ENCODE data around the gene PSAP. TPM values are rescaled to one million over a fixed set of nuclear protein-coding genes. Genes with fewer than 3 reads are reported as not detected.
"Not testable (repeated sequence)": the region's sequence is repeated elsewhere in the genome, so short reads cannot be mapped to it uniquely, and the experiment has no call there.

Gene PSAP
- total RNA-seq, 1 donor from 2014 or later, result 1,464 TPM

DNA sequence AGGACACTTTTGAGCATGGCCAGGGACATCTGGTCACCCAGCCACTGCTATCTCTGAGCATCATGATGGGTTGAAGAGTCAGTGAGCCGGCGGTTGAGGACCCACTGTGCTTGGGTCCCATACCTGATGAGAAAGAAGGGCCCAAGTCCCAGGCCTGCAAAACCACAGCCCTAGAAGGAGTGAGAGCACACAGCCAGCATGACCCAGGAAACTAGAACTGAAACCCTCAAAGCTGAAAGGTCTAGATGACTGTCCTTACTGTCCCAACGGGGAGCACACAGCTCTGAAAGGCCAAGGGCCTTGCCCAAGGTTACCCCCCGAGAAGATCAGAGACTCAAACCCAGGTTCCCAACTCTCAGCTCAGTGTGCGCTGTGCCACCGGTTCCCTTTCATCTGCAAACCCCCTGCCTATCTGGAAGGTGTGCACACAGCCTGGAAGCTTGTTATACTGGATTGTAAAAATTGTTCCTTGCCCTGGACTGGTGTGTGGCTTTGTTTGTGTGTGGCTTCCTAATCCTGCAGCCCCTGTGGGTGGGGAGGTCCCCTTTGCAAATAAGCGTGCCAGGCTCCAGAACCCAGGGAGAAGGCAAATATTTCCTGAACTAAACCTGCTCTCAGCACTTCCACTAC, 22.6 kb upstream of the PSAP start:
- no peak for DNase-seq (ENCODE audit: low read depth)

GRCh38 chr10:71869601-71870000, 18.6 kb upstream of the PSAP start:
- not testable (repeated sequence) for DNase-seq (ENCODE audit: low read depth)

DNA sequence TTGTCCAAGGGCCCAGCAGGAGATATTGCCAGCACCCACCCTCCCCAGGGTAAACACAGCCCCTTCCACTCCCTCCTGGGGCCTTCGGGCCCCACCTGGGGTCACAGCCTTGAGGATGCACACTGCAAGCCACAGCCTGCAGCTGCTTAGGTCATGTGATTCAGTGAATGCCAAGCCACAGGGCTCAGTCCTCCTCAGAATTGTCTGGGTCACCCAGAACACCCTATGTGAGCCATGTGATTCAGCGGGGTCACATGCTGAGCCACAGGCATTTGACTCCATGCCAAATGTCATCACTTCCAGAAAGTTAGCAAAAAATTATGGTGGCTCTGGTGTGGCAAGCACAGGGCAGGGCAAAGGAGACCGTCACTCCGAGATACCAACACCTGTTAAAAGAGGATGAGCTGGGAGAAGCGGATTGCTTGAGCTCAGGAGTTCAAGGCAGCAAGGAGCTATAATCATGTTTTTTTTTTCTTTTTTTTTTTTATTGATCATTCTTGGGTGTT, 17.2 kb upstream of the PSAP start:
- DNase-seq (ENCODE audit: low read depth), result peak; percentile 93

- DNase-seq (ENCODE audit: low read depth), result no peak
These were observed 14.6 kb upstream of the PSAP start for GRCh38 chr10:71865561-71866041.

DNA sequence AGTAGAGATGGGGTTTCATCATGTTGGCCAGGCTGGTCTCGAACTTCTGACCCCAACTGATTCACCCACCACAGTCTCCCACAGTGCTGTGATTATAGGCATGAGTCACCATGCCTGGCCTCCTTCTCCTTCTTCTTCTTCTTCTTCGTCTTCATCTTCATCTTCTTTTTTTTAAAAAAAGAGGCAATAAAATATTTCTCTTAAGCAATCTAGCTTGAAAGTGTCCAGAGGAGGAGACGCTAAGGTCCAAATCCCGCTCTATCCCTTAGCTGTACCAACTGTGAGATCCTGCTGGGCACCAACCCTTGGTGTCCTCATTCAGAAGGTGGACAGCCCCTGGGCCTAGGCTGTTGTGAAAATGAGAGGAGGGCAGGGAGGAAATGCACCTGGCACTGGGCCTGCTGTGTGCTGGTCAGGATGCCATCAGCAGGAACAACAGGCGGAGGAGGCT, 13.9 kb upstream of the PSAP start:
- peak; percentile 74 for DNase-seq (ENCODE audit: low read depth)

DNA sequence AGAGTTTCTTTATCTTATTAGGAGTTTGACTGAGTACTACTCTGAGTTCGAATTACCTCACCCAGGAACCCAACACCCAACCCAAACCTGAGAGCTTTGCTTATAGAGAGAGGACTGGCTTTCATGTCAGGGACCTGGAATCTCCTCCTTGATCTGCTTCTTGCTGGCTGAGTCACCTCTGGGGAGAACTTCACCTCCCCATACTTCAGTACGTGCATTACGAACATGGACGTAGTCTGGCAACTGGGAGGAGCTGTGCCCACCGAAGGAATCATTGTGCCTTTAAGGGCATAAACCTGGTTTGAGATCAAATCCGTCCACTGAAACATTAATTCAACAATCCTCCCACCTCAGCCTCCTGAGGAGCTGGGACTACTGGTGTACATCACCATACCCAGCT, 12.2 kb upstream of the PSAP start:
- no peak for DNase-seq (ENCODE audit: low read depth)

GRCh38 chr10:71860243-71861029, 9.4 kb upstream of the PSAP start:
- peak; percentile 99 for DNase-seq (ENCODE audit: low read depth)

DNA sequence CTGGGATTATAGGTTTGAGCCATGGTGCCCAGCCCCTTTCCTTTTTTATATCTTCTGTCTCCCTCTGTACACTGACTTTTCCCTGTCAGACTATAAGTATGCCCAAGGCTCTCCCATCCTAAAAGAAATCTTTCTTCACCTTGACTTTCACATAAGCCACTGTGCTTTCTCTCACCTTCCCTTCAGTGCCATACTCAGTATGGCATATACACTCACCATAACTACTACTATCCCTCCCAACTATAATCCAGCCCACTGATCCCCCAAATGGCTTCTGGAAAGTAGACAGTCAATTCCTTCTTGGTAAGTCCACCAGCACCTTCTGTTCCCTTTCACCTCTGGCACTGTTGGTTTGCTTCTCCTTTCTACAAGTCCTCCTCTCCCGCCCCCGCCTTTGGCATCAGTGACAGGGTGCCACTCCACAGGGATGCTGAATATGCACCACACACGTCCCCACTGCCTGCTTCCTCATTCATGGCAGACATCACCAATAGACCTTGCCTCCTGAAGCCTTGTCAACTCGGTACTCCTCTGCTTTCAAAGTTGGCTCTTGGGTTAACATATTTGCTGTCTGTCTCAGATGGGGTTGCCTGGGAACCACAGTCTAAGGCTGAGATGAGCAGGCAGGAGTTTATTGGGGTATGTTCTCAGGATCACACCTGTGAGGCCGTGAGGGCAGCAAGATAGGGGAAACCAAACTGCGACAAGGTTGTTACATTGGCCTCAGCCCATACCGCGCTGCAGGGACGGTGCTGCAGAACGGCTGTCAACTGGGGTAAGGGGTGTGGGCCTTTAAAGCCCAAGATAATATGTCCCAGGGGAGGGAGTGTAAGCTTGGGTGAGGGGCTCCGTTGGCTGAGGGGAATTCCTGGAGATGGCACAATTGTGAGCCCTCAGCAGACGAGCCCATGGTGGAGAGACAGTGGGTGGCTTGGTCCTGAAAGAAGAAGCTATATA, 7.2 kb upstream of the PSAP start:
- DNase-seq (ENCODE audit: low read depth), result no peak

GRCh38 chr10:71856619-71857018, 5.6 kb upstream of the PSAP start:
- no peak for DNase-seq (ENCODE audit: low read depth)

- no peak for DNase-seq (ENCODE audit: low read depth)
These were observed 3.0 kb upstream of the PSAP start for GRCh38 chr10:71854031-71854430.

DNA sequence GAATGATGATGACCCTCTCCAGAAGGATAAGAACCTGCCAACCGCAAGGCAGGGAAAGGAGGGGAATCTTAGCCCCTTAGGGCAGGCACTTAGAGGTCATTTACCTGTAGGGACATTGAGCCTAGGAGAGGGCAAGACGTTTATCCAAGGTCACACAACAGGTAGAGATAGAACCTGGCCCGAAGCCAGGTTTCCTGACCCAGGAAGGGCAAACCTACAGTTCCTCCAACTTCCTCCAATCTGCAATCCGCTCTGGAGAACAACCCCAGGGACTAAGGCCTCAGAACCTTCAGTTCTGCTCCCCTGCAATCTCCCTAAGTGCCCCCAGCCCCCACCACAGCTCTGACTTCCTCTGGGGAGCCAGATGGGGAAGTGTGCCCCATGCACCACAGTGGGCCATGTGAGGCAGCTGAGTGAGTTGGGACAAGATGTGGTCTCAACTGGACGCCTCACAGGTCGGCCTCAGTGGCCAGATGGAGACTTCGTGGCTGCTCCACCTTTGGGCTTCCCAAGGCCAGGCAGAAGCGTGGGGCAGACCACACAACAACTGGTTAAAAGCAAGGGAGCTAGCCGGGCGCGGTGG, 1.4 kb upstream of the PSAP start:
- no peak for DNase-seq (ENCODE audit: low read depth)

GRCh38 chr10:71851465-71852095, 529 bp upstream of the PSAP start:
- DNase-seq (ENCODE audit: low read depth), result peak; percentile 68

GRCh38 chr10:71850021-71850742, 869 bp downstream of the PSAP start:
- no peak for DNase-seq (ENCODE audit: low read depth)

DNA sequence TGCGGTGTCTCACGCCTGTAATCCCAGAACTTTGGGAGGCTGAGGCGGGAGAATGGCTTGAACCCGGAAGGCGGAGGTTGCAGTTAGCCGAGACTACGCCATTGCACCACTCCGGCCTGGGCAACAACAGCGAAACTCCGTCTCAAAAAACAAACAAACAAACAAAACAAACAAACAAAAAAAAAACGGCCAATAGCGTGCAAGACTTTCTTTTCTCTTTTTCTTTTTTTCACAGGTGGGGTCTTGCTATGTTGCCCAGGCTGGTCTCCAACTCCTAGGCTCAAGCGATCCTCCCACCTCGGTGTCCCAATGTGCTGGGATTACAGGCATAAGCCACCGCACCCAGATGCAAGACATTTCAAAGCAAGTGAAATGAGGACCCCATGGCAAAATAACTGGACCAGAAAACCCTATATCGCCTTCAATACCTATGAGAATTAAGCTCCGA, 1.6 kb downstream of the PSAP start:
- no peak for DNase-seq (ENCODE audit: low read depth)

GRCh38 chr10:71848325-71849275, 2.5 kb downstream of the PSAP start:
- DNase-seq (ENCODE audit: low read depth), result peak; percentile 70

- no peak for DNase-seq (ENCODE audit: low read depth)
These were observed 3.6 kb downstream of the PSAP start for GRCh38 chr10:71847418-71847817.

DNA sequence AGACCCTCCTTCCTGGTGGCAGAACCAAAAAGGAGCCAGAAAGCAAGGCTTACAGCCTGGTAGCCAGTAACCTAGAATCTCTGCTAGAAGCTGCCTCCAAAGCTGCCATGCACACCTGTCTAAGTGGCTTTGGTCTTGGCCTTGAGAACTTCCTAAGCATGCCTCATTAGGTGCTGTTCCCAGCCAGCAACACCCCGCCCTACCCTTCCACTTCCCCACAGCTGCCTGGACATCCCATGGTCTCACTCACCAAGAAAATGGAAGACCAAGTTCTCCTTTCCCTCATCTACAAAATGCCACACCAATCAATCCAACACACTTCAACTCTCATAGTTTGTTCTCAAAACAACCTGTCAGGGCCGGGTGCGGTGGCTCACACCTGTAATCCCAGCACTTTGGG, 4.2 kb downstream of the PSAP start:
- DNase-seq (ENCODE audit: low read depth), result no peak

DNA sequence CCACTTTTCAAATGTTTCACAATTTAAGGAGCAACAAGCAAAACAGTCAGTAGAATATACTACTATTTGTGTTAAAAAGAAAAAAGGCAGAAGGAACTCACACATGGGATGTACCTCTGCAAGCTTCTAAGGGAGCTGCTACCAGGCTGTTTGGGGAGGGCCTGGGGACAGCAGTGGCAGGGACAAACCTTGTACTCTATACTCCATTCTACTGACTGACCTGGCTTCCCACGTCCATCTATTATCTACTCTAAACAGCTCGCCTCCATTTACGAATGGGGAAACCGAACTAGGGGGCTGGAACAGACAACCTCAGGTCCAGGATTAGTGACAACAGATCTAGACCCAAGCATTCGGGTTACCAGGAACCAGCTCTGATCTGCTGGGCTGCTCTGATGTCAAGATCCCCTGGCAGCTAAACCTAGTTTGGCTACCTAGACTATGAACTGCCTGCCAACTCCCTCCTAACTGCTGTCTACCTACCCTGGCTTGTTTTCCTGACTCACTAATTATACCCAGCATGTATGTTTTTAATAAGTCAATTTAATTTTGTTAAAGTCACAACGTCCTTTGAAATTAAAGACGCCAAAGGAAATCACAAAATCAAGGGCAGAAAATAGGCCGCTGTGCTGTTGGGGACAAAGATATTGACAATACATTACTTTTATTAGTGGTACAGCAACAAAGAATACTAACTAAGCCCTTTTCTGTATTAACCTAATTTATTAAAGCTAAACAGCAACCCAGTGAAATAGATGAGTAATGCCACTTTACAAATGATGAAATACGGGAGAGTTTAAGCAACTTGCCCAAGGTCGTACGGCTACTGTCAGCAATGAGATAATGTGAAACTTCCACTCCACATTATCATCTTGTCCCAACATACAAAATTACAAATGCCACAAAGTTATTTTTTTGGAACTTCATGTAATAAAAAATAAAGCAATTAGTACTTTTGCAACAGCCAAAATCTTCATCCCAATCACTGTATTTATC, 5.3 kb downstream of the PSAP start:
- no peak for DNase-seq (ENCODE audit: low read depth)
